VCaP (cell line): ENCODE measurements around the gene SRRM4.
A peak's percentile ranks its signal among the peaks of the same experiment; 100 is the strongest.

Experiments
- H3K27ac ChIP-seq: fragments of 450-650 bp; 2 replicates; pipeline ENCODE4 v1.5.1; 2017
- TF ChIP-seq, protein P1 (sequence below): fragments of 450-650 bp; conservative IDR thresholded peaks from 2 replicates; pipeline ENCODE4 v1.5.1; 2017; ENCODE audit warnings: mild to moderate bottlenecking, moderate library complexity

The SRRM4 gene

DNA sequence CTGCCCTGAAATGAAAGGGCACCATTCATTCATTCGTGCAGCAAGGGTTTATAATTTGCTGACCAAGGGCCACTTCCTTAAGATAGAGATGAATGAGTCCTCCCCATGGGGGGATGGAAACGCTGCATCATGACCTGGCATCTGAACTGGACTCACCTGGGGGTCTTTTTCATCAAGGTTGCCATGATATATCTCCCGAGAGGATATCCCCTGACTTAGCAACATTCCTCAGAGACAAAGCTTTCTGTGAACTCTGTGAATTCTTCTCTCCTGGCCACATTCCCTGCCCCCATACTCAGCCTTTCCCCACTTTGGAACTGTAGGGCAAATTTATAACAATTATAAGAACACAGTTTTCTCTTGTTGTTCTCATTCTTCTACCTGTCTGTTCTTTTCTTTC is 30.8 kb downstream of the SRRM4 start:
- no peak overlapping the region for H3K27ac ChIP-seq
- TF ChIP-seq, protein P1, sequence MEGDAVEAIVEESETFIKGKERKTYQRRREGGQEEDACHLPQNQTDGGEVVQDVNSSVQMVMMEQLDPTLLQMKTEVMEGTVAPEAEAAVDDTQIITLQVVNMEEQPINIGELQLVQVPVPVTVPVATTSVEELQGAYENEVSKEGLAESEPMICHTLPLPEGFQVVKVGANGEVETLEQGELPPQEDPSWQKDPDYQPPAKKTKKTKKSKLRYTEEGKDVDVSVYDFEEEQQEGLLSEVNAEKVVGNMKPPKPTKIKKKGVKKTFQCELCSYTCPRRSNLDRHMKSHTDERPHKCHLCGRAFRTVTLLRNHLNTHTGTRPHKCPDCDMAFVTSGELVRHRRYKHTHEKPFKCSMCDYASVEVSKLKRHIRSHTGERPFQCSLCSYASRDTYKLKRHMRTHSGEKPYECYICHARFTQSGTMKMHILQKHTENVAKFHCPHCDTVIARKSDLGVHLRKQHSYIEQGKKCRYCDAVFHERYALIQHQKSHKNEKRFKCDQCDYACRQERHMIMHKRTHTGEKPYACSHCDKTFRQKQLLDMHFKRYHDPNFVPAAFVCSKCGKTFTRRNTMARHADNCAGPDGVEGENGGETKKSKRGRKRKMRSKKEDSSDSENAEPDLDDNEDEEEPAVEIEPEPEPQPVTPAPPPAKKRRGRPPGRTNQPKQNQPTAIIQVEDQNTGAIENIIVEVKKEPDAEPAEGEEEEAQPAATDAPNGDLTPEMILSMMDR = no peak

DNA sequence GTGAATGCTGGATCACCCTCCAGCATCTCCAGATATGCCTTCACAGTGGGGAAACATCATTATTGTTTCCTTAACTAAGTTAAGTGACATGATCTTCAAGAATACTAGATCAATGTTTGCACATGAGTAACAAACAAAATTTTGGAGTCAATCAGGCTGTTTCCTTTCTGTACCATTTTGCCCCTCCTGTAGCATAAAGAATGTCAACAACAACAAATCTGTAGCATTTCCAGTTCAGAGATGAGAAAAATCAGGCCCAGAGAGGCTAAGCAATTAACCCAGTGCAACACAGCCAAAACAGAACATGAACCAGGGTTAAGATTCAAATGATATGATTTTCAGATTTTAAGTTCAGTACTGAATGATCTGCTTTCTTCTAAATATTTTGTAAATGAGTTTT is 31.7 kb downstream of the SRRM4 start:
- TF ChIP-seq, protein P1 = no peak
- H3K27ac ChIP-seq = no peak overlapping the region

DNA sequence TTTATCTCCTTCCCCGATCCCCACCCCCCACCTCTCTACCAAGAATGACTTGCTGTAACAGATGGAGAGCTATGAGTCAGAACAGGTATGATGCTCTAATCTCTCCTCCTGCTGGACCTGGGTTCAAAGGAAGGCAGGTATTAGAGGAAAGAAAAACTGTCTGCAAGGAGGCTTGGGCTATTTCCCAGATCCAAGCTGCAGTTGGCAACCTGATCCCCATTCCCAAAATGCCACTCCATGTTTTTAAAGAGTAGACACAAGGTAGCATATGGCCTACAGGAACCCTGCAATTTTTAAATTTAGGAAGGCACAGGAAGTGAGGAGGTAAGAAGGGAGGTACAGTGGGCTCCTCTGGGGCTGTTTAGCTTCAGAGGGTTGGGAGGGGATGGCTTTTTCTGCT is 33.0 kb downstream of the SRRM4 start:
- H3K27ac ChIP-seq = no peak overlapping the region
- TF ChIP-seq, protein P1 = no peak

DNA sequence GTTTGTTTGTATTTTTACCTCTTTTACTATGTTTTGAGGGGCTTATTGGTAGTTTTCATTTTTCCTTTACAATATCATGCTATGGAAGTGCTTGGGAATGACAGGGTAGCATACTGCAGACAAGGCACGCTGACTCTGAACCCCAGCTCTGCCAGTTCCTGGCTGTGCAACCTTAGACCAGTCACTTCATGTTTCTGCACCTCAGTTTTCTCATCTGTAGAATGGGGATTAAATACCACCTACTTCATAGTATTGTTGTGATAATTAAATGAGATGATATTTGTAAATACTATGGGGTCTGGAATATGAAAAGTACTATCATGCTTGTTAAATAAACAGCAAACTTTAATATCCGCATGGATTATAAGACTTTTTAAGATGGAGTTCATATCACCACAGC is 35.4 kb downstream of the SRRM4 start:
- TF ChIP-seq, protein P1 = no peak
- H3K27ac ChIP-seq = no peak overlapping the region

DNA sequence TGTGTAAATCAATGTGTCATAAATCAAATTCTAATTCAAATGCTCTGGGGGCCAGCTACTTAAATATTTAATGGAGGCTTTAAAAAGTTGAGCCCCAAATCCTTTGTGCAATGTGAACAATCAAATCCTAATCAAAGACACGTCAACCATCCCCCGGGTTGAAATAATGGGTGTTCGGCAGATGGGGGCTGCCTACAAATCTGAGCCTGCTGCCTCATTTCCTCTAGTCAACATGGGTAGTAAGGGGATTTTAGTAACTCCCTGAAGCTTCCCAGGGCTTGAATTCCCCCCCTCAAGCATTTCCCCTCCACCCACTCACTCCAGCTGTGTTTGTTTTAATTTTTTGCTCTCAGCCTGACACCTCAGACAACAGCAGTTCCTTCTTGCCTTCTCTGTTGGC is 37.8 kb downstream of the SRRM4 start:
- H3K27ac ChIP-seq = no peak overlapping the region
- TF ChIP-seq, protein P1 = no peak

DNA sequence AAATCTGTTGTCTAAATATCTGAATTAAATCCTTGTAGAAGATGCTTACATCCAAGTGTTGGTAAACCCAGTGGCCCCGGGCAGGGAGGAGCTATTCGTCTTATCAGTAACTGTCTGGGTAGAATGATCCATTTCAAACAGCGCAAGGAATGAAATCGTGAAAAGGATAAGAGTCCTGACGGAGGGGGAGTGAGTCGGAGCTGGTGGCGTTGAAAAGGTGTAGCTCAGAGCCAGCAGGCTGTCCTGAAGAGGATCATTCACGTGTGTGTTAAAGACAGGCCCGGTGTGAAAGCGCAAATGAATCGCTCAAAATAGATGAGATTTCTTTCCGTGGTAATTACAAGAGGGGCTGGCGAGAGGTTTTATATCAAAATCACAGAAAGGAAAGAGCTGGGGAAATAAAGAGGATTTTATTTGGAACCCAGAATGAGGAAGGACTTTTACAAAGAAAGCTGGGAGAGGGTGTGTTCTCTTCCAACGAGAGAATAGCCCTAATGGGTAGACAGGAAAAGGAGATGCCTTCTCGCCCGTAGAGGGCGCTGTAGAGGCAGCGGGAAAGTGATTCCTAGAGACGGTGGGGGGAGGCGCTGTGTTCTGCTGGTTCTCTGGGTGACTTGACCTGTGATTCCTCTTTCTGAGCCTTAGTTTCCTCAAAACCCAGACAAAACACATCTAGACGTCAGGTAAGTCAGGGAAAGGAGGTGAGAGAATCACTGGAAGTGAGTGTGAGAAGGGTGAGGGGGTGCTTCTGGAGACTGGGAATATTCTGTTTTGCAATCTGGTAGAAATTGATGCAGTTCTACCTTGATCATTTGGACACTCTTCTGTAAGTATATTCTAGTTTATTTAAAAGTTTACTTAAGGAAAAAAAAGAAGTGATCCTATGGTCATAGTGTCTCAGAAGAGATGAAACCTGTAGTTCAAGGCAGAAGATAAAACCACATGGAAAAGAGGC is 39.3 kb downstream of the SRRM4 start:
- TF ChIP-seq, protein P1 = peak; percentile 27
- no peak overlapping the region for H3K27ac ChIP-seq

DNA sequence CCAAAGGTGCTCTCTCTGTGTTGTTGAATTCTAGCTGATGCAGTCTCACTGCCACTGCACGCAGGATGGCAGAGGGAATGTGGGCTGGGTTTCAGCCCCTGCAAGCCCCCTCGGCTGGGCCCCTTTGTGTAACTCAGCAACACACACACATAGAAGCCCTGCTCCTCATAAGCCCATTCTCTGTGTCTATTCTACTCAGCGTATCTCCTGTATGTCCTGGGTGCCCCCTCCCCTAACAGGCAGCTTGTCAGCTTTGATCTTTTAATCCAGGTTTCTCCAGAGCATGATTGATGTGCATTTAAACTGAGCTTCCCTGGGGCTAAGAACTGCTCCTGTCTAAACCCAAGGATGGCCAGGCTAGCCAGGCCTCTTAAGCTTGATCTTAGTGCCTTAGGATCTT is 43.0 kb downstream of the SRRM4 start:
- H3K27ac ChIP-seq = no peak overlapping the region
- TF ChIP-seq, protein P1 = no peak
